Gastrocnemius medialis (tissue), 4 donors: ENCODE data around the gene PRKN.

ENCODE experiments used
- CTCF ChIP-seq, 5 experiments: fragments of 450-650 bp in 3 of 5; fragments of 200-600 bp in 2 of 5; sonication (generic) in 2 of 5; IDR thresholded peaks in 4 of 5; conservative IDR thresholded peaks in 1 of 5; 1 replicate in 4 of 5; 2 replicates in 1 of 5; pipeline ENCODE4 v1.5.1; 2016 to 2019; ENCODE audit warnings: antibody characterized with exemption in 5 of 5, mild to moderate bottlenecking in 3 of 5, moderate library complexity in 3 of 5
- POLR2A ChIP-seq, 2 donors: fragments of 450-650 bp; IDR thresholded peaks; one replicate each; pipeline ENCODE4 v1.6.1; 2017; ENCODE audit warnings: antibody characterized with exemption in 2 of 2, mild to moderate bottlenecking in 2 of 2, moderate library complexity in 2 of 2

- TF ChIP-seq CTCF (IDR thresholded peaks at IDR 0.05 in 4 of 5, conservative IDR thresholded peaks at IDR 0.05 in 1 of 5) = no peak
- TF ChIP-seq POLR2A (IDR thresholded peaks at IDR 0.05) = no peak
These were observed 347.7 kb downstream of the PRKN start for GRCh38 chr6:162379757-162380409.
